ENCODE results near the gene KCTD8. TPM values are rescaled to one million over a fixed set of nuclear protein-coding genes. Genes with fewer than 3 reads are reported as not detected.

KCTD8 gene
- total and polyA plus RNA-seq, 7 donors = 0.03 to 2.7 (median 1.7) TPM; not detected in 2

GRCh38 chr4:44479731-44480130 lies 31.1 kb upstream of the KCTD8 start:
- H3K27me3 ChIP-seq = no peaks in the 10 kb centered on the region
- TF ChIP-seq POLR2A (IDR thresholded peaks at IDR 0.05) (no peak), EP300 (IDR thresholded peaks at IDR 0.05) (no peak), CTCF (IDR thresholded peaks at IDR 0.05) (no peak), POLR2AphosphoS5 (IDR thresholded peaks at IDR 0.05) (no peak)
- DNase-seq = no peak
- no peaks in the 10 kb centered on the region for H3K36me3 ChIP-seq
- H3K4me3 ChIP-seq = no peak overlapping the region
- H3K27ac ChIP-seq = no peak overlapping the region
- no peaks in the 10 kb centered on the region for H3K9me3 ChIP-seq
- H3K4me1 ChIP-seq = no peaks in the 10 kb centered on the region
- intact Hi-C loops (cut with DNase I) = no loop called here

GRCh38 chr4:44462259-44462658 lies 13.7 kb upstream of the KCTD8 start:
- H3K27ac ChIP-seq = no peak overlapping the region
- H3K9me3 ChIP-seq = peaks cover 0 to 4% (median 0%) of the 10 kb centered on the region in 4 donors
- WGBS, 2 donors = 15 to 63% methylated on average over 1 of the region's 1 CpG
- DNase-seq = no peak
- H3K36me3 ChIP-seq = no peaks in the 10 kb centered on the region
- H3K4me1 ChIP-seq = no peaks in the 10 kb centered on the region
- TF ChIP-seq CTCF (IDR thresholded peaks at IDR 0.05) (no peak), POLR2A (IDR thresholded peaks at IDR 0.05) (no peak), EP300 (IDR thresholded peaks at IDR 0.05) (no peak), POLR2AphosphoS5 (IDR thresholded peaks at IDR 0.05) (no peak)
- no peaks in the 10 kb centered on the region for H3K27me3 ChIP-seq
- H3K4me3 ChIP-seq = no peak overlapping the region
- intact Hi-C loops (cut with DNase I) = no loop called here

- H3K4me3 ChIP-seq = peak overlapping the region; percentile 38 to 66 (median 65)
- intact Hi-C loops (cut with DNase I) = loop anchor here (2.0 kb wide), 1 partner anchor 179 kb away; no protein-coding TSS in a partner anchor
- peaks cover 0 to 20% (median 10%) of the 10 kb centered on the region in 4 donors for H3K4me1 ChIP-seq
- 2 to 13% methylated on average over 110 of the region's 110 CpGs for WGBS, 2 donors
- H3K27me3 ChIP-seq = peaks cover 0 to 17% (median 0%) of the 10 kb centered on the region in 3 donors
- peak; percentile 64 for DNase-seq
- no peak for TF ChIP-seq EP300 (IDR thresholded peaks at IDR 0.05)
- no peak for TF ChIP-seq CTCF (IDR thresholded peaks at IDR 0.05)
- no peak for TF ChIP-seq POLR2A (IDR thresholded peaks at IDR 0.05)
- TF ChIP-seq POLR2AphosphoS5 (IDR thresholded peaks at IDR 0.05) = no peak
- H3K9me3 ChIP-seq = no peaks in the 10 kb centered on the region
- H3K27ac ChIP-seq = peak overlapping the region; percentile 87 to 90 (median 88)
- no peaks in the 10 kb centered on the region for H3K36me3 ChIP-seq
Measured at GRCh38 chr4:44447563-44448504, 775 bp downstream of the KCTD8 start.

- peaks cover 0 to 17% (median 0%) of the 10 kb centered on the region in 3 donors for H3K27me3 ChIP-seq
- peak overlapping the region; percentile 87 to 90 (median 88) for H3K27ac ChIP-seq
- no peaks in the 10 kb centered on the region for H3K36me3 ChIP-seq
- WGBS, 2 donors = 5 to 14% methylated on average over 32 of the region's 32 CpGs
- TF ChIP-seq POLR2AphosphoS5 (IDR thresholded peaks at IDR 0.05) = no peak
- no peak for TF ChIP-seq CTCF (IDR thresholded peaks at IDR 0.05)
- TF ChIP-seq POLR2A (IDR thresholded peaks at IDR 0.05) = no peak
- no peak for TF ChIP-seq EP300 (IDR thresholded peaks at IDR 0.05)
- no peaks in the 10 kb centered on the region for H3K9me3 ChIP-seq
- H3K4me1 ChIP-seq = peaks cover 0 to 20% (median 10%) of the 10 kb centered on the region in 4 donors
- peak; percentile 46 for DNase-seq
- intact Hi-C loops (cut with DNase I) = no loop called here
- peak overlapping the region; percentile 38 to 66 (median 65) for H3K4me3 ChIP-seq
Measured at GRCh38 chr4:44446801-44447562, 1.6 kb downstream of the KCTD8 start.
